Activated naive CD8-positive, alpha-beta T cell (primary cell): ENCODE data around the gene FAM216B.

Experiments used
- H3K27ac Mint-ChIP-seq: one replicate; pipeline ENCODE4 v1.8.0; 2021; ENCODE audit warnings: mixed read lengths
- H3K27me3 Mint-ChIP-seq: one replicate; pipeline ENCODE4 v1.8.0; 2021; ENCODE audit warnings: mixed read lengths
- H3K36me3 Mint-ChIP-seq: one replicate; pipeline ENCODE4 v1.8.0; 2021; ENCODE audit warnings: mixed read lengths
- H3K4me1 Mint-ChIP-seq: one replicate; pipeline ENCODE4 v1.8.0; 2021; ENCODE audit warnings: low read depth, mixed read lengths
- H3K4me3 Mint-ChIP-seq: one replicate; pipeline ENCODE4 v1.8.0; 2021; ENCODE audit warnings: mild to moderate bottlenecking, mixed read lengths
- H3K9me3 Mint-ChIP-seq: one replicate; pipeline ENCODE4 v1.8.0; 2021; ENCODE audit warnings: low read depth, mixed read lengths

Gene FAM216B

DNA sequence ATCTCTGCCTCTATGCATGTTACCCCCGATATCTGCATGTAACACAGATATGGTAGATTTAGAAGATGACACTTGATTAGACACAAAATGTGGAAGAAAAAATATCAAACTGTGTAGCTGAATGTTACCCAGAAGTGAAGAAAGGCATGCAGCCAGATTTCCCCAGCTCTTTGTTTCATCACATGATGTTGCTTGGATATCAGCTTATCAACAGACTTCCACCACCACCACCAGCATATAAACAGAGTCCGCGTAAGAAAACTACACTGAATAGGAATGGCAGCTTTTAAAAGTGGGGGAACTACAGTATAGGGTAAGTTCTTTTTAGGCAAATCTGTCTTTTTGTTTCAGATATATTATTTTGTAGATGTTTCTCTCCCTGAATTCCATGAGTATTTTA, at the start of gene FAM216B:
Gene FAM216B (plus strand): TSS at position 233 of the 400 bp plus-strand sequence. CDS start 2,484 bp downstream, outside the sequence.
- Mint-ChIP-seq H3K4me3 (no peak within 1 kb of the TSS), H3K36me3 (no peaks in the 10 kb centered on the region), H3K4me1 (no peaks in the 10 kb centered on the region), H3K9me3 (no peaks in the 10 kb centered on the region), H3K27me3 (peaks cover 12% of the 10 kb centered on the region), H3K27ac (no peak within 1 kb of the TSS)

DNA sequence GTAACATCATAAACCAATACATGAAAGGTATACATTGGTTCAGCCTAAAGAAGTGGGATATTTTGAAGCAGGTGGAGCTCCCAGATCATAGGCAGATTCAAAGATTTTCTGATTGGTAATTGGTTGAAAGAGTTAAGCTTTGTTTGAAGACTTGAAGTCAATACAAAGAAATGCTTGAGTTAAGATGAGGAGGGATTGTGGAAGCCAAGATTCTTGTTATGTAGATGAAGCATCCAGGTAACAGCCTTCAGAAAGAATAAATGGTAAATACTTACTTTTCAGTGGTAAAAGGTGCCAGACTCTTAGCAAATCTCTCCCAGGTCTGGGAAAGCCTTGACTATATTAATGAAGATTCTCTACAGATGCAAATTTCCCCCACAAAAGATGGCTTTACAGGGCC, 49.3 kb upstream of the FAM216B start:
- no peak overlapping the region for H3K4me3 Mint-ChIP-seq
- H3K9me3 Mint-ChIP-seq, result peaks cover 4% of the 10 kb centered on the region
- H3K36me3 Mint-ChIP-seq, result no peaks in the 10 kb centered on the region
- peaks cover 1% of the 10 kb centered on the region for H3K27me3 Mint-ChIP-seq
- no peaks in the 10 kb centered on the region for H3K4me1 Mint-ChIP-seq
- H3K27ac Mint-ChIP-seq, result no peak overlapping the region

DNA sequence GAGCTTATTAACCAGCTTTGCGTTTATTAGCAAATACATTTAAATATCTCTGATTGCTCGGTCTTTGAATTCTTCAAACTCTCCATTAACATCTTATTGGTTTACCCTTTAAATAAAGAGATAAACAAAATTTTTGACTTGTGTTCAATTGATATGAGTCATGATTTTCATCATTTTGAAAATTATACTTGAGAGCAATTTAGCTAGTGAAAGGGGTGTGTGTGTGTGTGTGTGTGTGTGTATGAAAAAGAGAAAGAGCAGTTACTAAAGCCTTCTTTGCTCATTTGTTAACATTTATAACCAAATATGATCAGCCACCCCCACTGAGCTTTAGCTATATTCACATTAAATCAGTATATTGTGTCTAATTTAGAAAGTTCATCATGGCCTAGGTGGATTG, 48.3 kb upstream of the FAM216B start:
- H3K4me3 Mint-ChIP-seq, result no peak overlapping the region
- no peak overlapping the region for H3K27ac Mint-ChIP-seq
- H3K9me3 Mint-ChIP-seq, result peaks cover 4% of the 10 kb centered on the region
- H3K36me3 Mint-ChIP-seq, result no peaks in the 10 kb centered on the region
- H3K4me1 Mint-ChIP-seq, result no peaks in the 10 kb centered on the region
- H3K27me3 Mint-ChIP-seq, result peaks cover 3% of the 10 kb centered on the region

DNA sequence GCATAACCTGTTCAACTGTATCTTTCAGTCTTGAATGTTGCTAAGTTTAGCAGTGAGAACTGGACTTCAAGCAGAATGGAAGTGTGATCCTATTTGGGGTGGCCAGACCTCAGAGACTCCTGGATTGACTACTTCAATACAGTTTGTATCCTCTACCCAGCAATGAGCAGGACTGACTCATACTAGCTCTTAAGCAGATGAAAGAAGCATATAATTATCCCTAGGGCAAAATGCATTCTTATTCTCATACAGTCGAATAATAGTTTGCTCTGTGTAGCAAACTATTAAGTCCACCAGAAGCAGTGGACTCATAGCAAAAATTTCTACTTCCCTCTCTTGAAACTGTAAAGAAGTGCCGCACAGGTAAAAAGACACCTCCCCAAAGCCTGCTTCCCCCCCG, 46.4 kb upstream of the FAM216B start:
- H3K9me3 Mint-ChIP-seq, result peaks cover 4% of the 10 kb centered on the region
- H3K27me3 Mint-ChIP-seq, result peaks cover 7% of the 10 kb centered on the region
- no peaks in the 10 kb centered on the region for H3K4me1 Mint-ChIP-seq
- no peak overlapping the region for H3K4me3 Mint-ChIP-seq
- no peaks in the 10 kb centered on the region for H3K36me3 Mint-ChIP-seq
- no peak overlapping the region for H3K27ac Mint-ChIP-seq

DNA sequence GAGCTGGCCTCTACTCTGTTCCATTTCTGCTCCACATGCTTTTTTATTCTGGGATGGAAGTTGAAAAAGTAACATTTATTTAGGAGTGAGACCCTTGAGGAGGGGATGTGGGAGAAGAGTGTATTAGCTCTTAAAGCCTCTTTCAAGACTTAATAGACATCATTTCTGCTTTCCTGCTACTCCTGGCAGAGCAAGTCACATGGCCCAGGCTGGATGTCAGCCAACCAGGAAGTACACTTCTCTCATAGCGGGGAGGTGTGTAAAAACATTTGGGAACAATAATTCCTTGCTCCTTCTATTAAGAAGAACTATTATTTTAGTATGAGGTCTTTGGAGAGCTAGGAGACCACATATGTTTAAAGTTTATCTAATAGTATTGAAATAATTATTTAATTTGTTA, 40.6 kb upstream of the FAM216B start:
- peaks cover 9% of the 10 kb centered on the region for H3K27me3 Mint-ChIP-seq
- H3K9me3 Mint-ChIP-seq, result no peaks in the 10 kb centered on the region
- no peak overlapping the region for H3K4me3 Mint-ChIP-seq
- H3K27ac Mint-ChIP-seq, result no peak overlapping the region
- no peaks in the 10 kb centered on the region for H3K36me3 Mint-ChIP-seq
- H3K4me1 Mint-ChIP-seq, result no peaks in the 10 kb centered on the region

DNA sequence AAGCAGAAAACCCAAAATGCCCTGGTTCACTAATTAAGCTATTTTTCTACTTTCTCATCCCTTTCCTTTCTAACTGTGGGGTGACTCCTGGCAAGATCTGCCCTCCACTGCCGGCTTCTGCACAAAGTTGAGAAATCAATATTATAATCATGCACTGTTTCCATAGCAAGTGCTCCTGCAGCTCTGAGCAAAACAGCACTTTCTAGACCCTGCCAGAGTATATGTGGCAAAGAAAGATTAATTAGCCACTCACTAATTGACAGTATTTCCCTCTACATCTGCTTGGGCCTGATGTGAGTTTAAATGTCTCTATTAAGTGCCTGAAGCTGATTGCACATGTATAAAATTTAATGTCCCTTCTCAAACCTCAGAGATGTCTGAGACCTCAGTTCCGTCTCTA, 39.5 kb upstream of the FAM216B start:
- Mint-ChIP-seq H3K27me3 (peaks cover 9% of the 10 kb centered on the region), H3K27ac (no peak overlapping the region), H3K4me1 (no peaks in the 10 kb centered on the region), H3K9me3 (no peaks in the 10 kb centered on the region), H3K4me3 (no peak overlapping the region), H3K36me3 (no peaks in the 10 kb centered on the region)

DNA sequence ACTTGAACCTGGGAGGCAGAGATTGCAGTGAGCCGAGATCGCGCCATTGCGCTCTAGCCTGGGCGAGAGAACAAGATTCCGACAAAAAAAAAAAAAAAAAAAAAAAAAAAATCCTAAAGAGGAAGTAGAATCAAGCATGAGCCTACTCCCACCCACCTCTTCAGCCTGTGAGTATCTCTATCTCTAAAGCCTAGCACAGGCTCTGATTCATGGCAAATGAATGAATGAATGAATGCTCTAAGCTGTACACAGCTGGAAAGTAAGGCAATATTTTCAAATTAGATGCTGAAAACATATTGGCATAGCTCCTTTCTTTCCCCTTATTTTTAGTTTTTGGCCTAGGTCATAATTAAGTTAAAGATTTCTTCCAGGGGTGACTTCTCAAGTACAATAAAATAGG, 35.7 kb upstream of the FAM216B start:
- no peaks in the 10 kb centered on the region for H3K36me3 Mint-ChIP-seq
- H3K4me1 Mint-ChIP-seq, result no peaks in the 10 kb centered on the region
- peaks cover 4% of the 10 kb centered on the region for H3K27me3 Mint-ChIP-seq
- no peak overlapping the region for H3K27ac Mint-ChIP-seq
- no peak overlapping the region for H3K4me3 Mint-ChIP-seq
- no peaks in the 10 kb centered on the region for H3K9me3 Mint-ChIP-seq

DNA sequence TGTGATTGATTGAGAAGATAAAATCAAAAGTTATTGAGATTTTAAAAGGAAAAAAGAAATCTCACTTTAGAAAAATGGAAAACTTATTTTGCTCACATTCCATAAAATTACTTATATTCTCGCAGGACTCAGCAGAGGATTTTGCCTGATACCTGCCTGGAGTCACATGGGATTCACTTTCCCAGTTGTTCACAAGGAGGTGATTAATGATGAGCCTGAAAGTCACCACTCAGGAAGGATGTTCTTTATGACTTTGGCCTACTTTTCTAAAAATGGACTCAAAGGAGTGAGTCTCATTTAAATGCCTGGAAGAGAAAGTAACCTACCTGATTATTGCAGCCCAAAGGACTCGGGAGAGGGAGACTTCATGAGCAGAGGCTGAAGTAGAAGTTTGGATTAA, 34.5 kb upstream of the FAM216B start:
- Mint-ChIP-seq H3K4me1 (no peaks in the 10 kb centered on the region), H3K9me3 (no peaks in the 10 kb centered on the region), H3K36me3 (no peaks in the 10 kb centered on the region), H3K4me3 (no peak overlapping the region), H3K27ac (no peak overlapping the region), H3K27me3 (peaks cover 3% of the 10 kb centered on the region)

DNA sequence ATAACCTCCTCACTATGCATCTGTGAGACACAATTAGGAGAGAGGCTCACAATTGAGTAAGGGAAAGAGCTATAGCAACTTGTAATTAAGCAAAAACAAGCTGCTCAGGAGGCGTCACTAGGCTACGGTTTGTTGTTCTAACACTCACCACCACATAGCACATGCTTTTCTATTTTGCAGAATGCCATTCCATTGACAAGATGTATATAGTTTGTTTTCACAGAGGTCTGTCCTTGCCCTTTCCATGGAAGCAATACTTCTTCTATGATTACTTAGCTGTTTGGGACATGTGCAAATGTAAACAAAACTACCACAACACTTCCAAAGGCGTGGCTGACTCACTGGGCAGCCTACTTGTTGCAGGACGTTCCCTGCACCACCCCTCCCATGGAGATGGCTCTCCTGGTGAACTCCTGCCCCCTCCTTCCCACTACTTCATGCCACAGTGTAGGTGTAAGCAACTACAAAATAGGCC, 33.9 kb upstream of the FAM216B start:
- H3K4me1 Mint-ChIP-seq, result no peaks in the 10 kb centered on the region
- no peaks in the 10 kb centered on the region for H3K36me3 Mint-ChIP-seq
- no peaks in the 10 kb centered on the region for H3K9me3 Mint-ChIP-seq
- H3K27me3 Mint-ChIP-seq, result peaks cover 3% of the 10 kb centered on the region
- H3K4me3 Mint-ChIP-seq, result no peak overlapping the region
- H3K27ac Mint-ChIP-seq, result no peak overlapping the region

DNA sequence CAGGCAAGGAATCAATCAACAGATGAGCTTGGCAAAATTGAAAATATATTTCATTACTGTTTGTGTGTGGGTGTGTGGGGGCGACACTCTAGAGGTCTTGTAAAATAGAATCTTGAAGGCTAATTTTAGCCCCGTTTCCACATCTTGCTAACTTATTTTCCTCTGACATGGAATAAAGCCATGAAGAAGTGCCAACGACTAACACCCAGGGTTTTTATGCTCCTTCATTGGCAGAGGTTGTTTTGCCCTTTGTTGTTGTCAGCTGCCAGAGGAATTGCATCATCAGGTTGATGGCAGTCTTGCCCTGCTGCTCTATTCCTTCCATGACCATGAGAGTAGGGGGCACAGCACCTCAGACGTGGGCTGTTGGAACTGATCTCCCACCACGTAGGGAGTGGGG, 30.6 kb upstream of the FAM216B start:
- Mint-ChIP-seq H3K36me3 (no peaks in the 10 kb centered on the region), H3K4me1 (no peaks in the 10 kb centered on the region), H3K9me3 (no peaks in the 10 kb centered on the region), H3K27me3 (peaks cover 3% of the 10 kb centered on the region), H3K4me3 (no peak overlapping the region), H3K27ac (no peak overlapping the region)

DNA sequence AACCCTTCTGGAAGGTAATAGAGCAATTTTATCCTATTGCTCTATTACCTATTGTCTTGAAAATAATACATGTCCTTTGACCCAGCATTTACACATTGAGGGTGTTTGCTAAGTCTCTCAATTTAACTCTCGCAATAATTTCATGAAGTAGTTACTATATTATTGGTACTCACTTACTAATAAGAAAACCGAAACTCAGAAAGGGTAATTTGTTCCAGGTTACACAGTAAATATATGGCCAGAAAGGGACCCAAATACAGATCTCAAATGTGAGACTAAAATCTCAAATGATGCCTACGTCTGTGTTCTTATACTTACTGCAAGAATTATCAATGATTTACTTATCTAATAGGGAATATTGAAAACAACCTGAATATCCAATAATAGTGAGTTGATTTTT, 29.7 kb upstream of the FAM216B start:
- H3K4me3 Mint-ChIP-seq, result no peak overlapping the region
- no peaks in the 10 kb centered on the region for H3K9me3 Mint-ChIP-seq
- peaks cover 3% of the 10 kb centered on the region for H3K27me3 Mint-ChIP-seq
- no peaks in the 10 kb centered on the region for H3K36me3 Mint-ChIP-seq
- H3K4me1 Mint-ChIP-seq, result no peaks in the 10 kb centered on the region
- no peak overlapping the region for H3K27ac Mint-ChIP-seq

DNA sequence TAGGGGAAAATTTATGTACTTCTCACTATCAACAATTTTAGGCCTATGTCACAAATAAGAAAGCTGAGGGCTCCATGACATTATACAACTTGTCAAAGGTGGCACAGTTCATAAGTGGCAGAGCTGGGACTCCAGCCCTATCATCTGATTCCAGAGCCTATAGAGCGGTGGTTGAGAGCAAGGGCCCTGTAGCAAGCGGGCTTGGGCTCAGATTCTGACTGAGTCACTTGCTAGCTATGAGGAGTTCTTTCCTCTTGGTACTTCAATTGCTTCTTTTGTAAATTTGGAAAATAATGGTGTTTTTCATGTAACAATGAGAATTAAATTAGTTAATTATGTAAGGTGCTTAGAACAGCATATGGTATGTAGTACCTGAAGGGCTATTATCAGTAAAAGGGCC, 28.7 kb upstream of the FAM216B start:
- no peaks in the 10 kb centered on the region for H3K9me3 Mint-ChIP-seq
- no peaks in the 10 kb centered on the region for H3K4me1 Mint-ChIP-seq
- no peaks in the 10 kb centered on the region for H3K36me3 Mint-ChIP-seq
- peaks cover 3% of the 10 kb centered on the region for H3K27me3 Mint-ChIP-seq
- H3K27ac Mint-ChIP-seq, result no peak overlapping the region
- H3K4me3 Mint-ChIP-seq, result no peak overlapping the region

DNA sequence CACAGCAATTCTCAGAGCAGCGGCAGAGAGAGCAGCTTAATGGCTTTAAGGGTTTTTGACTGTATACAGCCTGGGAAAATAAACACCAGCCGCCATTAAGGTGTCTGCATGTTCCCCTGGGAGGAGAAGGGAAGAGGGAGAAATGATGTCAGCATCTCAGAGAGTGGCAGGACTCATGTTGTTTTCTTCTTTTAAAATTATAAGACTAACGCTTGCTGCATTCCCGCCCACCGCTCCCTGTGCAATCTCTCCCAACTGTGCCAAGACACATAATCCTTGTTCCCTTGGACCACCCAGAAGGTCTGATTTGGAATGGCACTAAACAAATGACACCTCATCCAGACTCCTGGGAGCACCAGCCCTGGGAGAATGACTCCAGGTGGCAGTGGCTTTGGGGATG, 27.7 kb upstream of the FAM216B start:
- no peak overlapping the region for H3K4me3 Mint-ChIP-seq
- H3K36me3 Mint-ChIP-seq, result no peaks in the 10 kb centered on the region
- H3K9me3 Mint-ChIP-seq, result no peaks in the 10 kb centered on the region
- peaks cover 3% of the 10 kb centered on the region for H3K27me3 Mint-ChIP-seq
- H3K27ac Mint-ChIP-seq, result no peak overlapping the region
- no peaks in the 10 kb centered on the region for H3K4me1 Mint-ChIP-seq

DNA sequence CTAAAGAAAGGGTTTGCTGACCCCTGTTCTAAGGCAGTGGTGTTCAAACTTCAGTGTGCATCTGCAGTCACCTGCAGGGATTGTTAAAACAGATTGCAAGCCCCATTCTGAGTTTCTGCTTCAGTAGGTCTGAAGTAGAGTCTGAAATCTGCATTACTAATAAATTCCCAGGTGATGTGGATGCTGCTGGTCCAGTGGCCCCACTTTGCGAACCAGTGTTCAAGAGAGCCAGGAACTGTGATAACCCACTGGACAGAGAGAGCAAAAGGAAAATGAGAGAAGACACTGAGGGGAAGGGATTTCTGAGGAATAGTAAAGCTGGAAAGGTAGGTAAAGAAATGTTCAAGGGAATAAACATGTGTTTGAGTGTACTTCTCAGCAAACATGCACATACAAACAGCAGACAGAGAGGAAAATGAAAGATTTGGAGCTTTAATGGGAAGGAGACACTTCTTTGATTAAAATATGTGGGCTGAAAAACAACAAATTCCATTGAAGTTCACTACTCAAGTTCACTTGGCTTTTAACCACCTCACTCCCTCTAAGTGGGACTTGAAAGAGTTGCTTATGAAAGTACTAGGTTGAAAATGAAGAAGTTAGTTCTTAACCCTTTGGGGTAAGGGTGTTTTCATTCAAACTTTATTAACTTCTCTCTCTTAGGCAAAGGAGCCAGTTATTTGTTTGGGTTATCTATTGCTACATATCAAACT, 26.4 kb upstream of the FAM216B start:
- Mint-ChIP-seq H3K4me3 (no peak overlapping the region), H3K4me1 (no peaks in the 10 kb centered on the region), H3K27me3 (peaks cover 2% of the 10 kb centered on the region), H3K9me3 (no peaks in the 10 kb centered on the region), H3K27ac (no peak overlapping the region), H3K36me3 (no peaks in the 10 kb centered on the region)

DNA sequence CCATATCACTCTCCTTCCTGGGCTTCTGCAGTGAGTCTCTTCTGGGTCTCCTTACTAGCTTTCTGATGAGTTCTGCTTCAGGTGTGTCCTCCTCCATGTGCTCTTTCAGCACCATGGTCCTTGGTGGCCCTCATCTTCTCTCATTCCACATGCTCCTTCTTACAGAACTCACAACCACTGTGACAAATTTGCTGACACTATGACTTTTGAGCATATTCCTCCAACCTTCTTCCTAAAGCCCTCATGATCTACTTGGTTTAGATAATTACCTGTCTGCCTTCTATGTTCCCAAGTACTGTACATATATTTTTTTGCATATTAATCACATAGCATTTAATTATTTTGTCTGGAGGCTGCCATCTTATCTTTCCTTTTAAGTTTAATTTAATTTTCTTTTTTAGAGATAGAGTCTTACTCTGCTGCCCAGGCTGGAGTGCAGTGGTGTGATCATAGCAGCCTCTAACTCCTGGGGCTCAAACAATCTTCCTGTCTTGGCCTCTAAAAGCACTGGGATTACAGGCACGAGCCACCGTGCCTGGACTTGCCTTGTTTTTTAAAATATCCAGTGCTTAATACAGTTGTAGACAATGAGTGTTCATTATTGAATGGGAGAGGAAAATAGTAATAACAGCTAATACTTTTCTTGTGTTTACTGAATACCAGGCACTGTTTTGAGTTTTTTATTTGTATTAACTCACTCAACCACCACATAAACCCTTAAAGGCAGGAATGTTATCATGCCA, 23.5 kb upstream of the FAM216B start:
- Mint-ChIP-seq H3K4me3 (no peak overlapping the region), H3K27ac (no peak overlapping the region), H3K9me3 (no peaks in the 10 kb centered on the region), H3K27me3 (peaks cover 2% of the 10 kb centered on the region), H3K36me3 (no peaks in the 10 kb centered on the region), H3K4me1 (peaks cover 1% of the 10 kb centered on the region)

DNA sequence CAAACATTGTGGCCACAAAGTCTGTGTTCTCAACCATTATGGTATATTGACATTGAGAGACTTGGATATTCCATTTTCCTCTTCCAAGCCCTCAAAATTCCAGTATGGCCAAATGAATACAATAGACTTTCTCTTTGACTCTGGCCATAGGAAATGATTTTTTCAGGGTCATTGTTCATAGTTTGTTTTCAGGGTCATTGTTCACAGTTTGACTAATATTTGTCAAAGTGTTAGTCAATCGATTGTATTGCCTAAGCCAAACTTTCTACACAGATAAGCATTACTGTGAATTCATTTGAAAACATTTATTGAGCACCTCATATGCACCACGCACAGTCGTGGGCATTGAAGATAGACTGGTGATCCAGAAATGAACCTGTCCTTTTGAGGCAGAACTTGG, 22.9 kb upstream of the FAM216B start:
- peaks cover 3% of the 10 kb centered on the region for H3K4me1 Mint-ChIP-seq
- no peaks in the 10 kb centered on the region for H3K36me3 Mint-ChIP-seq
- no peak overlapping the region for H3K27ac Mint-ChIP-seq
- peaks cover 2% of the 10 kb centered on the region for H3K27me3 Mint-ChIP-seq
- H3K4me3 Mint-ChIP-seq, result no peak overlapping the region
- H3K9me3 Mint-ChIP-seq, result no peaks in the 10 kb centered on the region
